Measurements from ENCODE around the gene SGPP1.
"Not testable (repeated sequence)": the region's sequence is repeated elsewhere in the genome, so short reads cannot be mapped to it uniquely, and the experiment has no call there.

The SGPP1 gene

GRCh38 chr14:63752449-63753169 lies 24.7 kb upstream of the SGPP1 start:
- no peaks in the 10 kb centered on the region for H3K4me1 Mint-ChIP-seq
- H3K27ac Mint-ChIP-seq: no peak overlapping the region
- no peaks in the 10 kb centered on the region for H3K36me3 Mint-ChIP-seq (ENCODE audit: low read depth)
- H3K4me3 Mint-ChIP-seq: no peak overlapping the region
- TF ChIP-seq CTCF (IDR thresholded peaks at IDR 0.05; ENCODE audit: unreplicated experiment in 3 of 3): no peak
- H3K9me3 Mint-ChIP-seq: no peaks in the 10 kb centered on the region
- H3K27me3 Mint-ChIP-seq (ENCODE audit: low read depth): no peaks in the 10 kb centered on the region

DNA sequence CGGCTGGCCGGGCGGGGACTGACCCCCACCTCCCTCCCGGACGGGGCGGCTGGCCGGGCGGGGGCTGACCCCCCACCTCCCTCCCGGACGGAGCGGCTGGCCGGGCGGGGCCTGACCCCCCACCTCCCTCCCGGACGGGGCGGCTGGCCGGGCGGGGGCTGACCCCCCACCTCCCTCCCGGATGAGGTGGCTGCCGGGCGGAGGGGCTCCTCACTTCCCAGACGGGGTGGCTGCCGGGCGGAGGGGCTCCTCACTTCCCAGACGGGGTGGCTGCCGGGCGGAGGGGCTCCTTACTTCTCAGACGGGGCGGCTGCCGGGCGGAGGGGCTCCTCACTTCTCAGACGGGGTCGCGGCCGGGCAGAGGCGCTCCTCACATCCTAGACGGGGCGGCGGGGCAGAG lies 23.2 kb upstream of the SGPP1 start:
- not testable (repeated sequence) for H3K27me3 Mint-ChIP-seq (ENCODE audit: low read depth); H3K27ac Mint-ChIP-seq; H3K4me1 Mint-ChIP-seq; H3K4me3 Mint-ChIP-seq; H3K9me3 Mint-ChIP-seq; H3K36me3 Mint-ChIP-seq (ENCODE audit: low read depth)

GRCh38 chr14:63747846-63748245 lies 20.0 kb upstream of the SGPP1 start:
- Mint-ChIP-seq H3K9me3 (no peaks in the 10 kb centered on the region), H3K27me3 (ENCODE audit: low read depth) (peaks cover 4% of the 10 kb centered on the region), H3K4me3 (no peak overlapping the region), H3K36me3 (ENCODE audit: low read depth) (no peaks in the 10 kb centered on the region), H3K4me1 (no peaks in the 10 kb centered on the region), H3K27ac (no peak overlapping the region)
- TF ChIP-seq CTCF (IDR thresholded peaks at IDR 0.05; ENCODE audit: unreplicated experiment in 3 of 3): no peak

DNA sequence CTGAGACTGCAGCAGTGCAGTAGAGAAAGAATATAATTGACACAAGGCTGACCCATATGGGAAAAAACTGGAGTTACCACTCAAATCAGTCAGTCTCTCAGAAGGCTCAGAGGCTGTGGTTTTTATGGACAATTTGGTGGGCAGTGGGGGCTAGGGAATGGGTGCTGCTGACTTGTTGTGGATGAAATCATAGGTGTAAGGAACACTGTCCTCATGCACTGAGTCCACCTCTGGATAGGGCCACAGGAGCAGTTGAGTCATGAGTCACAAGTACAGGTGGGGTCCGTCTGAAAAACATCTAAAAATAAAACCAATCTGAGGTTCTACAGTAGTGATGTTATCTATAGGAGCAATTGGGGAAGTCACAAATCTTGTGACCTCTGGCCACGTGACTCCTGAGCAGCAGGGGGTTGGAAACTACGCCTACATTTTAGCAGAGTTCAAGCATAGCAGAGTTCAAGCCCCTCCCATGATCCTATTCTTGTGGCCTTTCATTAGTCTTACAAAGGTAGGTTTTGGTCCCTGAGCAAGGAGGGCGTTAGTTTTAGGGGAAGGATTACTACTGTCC lies 18.1 kb upstream of the SGPP1 start:
- no peaks in the 10 kb centered on the region for H3K9me3 Mint-ChIP-seq
- H3K4me3 Mint-ChIP-seq: no peak overlapping the region
- no peaks in the 10 kb centered on the region for H3K36me3 Mint-ChIP-seq (ENCODE audit: low read depth)
- H3K27me3 Mint-ChIP-seq (ENCODE audit: low read depth): peaks cover 4% of the 10 kb centered on the region
- H3K4me1 Mint-ChIP-seq: no peaks in the 10 kb centered on the region
- H3K27ac Mint-ChIP-seq: no peak overlapping the region
- no peak for TF ChIP-seq CTCF (IDR thresholded peaks at IDR 0.05; ENCODE audit: unreplicated experiment in 3 of 3)

GRCh38 chr14:63745272-63745671 lies 17.4 kb upstream of the SGPP1 start:
- no peaks in the 10 kb centered on the region for H3K9me3 Mint-ChIP-seq
- no peak overlapping the region for H3K4me3 Mint-ChIP-seq
- TF ChIP-seq CTCF (IDR thresholded peaks at IDR 0.05; ENCODE audit: unreplicated experiment in 3 of 3): no peak
- H3K36me3 Mint-ChIP-seq (ENCODE audit: low read depth): no peaks in the 10 kb centered on the region
- no peaks in the 10 kb centered on the region for H3K4me1 Mint-ChIP-seq
- no peak overlapping the region for H3K27ac Mint-ChIP-seq
- peaks cover 4% of the 10 kb centered on the region for H3K27me3 Mint-ChIP-seq (ENCODE audit: low read depth)

GRCh38 chr14:63737582-63738006 lies 9.7 kb upstream of the SGPP1 start:
- H3K27ac Mint-ChIP-seq: no peak overlapping the region
- H3K4me3 Mint-ChIP-seq: no peak overlapping the region
- TF ChIP-seq CTCF (IDR thresholded peaks at IDR 0.05; ENCODE audit: unreplicated experiment in 3 of 3): no peak
- no peaks in the 10 kb centered on the region for H3K4me1 Mint-ChIP-seq
- no peaks in the 10 kb centered on the region for H3K36me3 Mint-ChIP-seq (ENCODE audit: low read depth)
- no peaks in the 10 kb centered on the region for H3K27me3 Mint-ChIP-seq (ENCODE audit: low read depth)
- no peaks in the 10 kb centered on the region for H3K9me3 Mint-ChIP-seq
